A549 (cell line): ENCODE measurements around the gene NXT1. TPM values are rescaled to one million over a fixed set of nuclear protein-coding genes. Genes with fewer than 3 reads are reported as not detected.

Experiments
- ATAC-seq, 2 experiments: fragments of 200-7000 bp in 1 of 2; fragments of >200 bp in 1 of 2; cut with Nextera tagmentation in 1 of 2; cut with Tn5 transposase in 1 of 2; 3 replicates each; pipeline versions ENCODE4 v1.8.0 to v1.9.1; 2018 to 2020; ENCODE audit warnings: mild to moderate bottlenecking in 1 of 2, moderate library complexity in 1 of 2
- CTCF ChIA-PET: fragments of 300-600 bp; sonication (Branson Sonifier 250); formaldehyde crosslinking; extraction: SDS; loops from one replicate; lab custom pipeline; 2021; ENCODE audit warnings: antibody characterized with exemption, inconsistent platforms; lab: Yijun Ruan, JAX
- POLR2A ChIA-PET: fragments of 350-600 bp; formaldehyde crosslinking; extraction: SDS; loops from one replicate; lab custom pipeline; 2021; ENCODE audit warnings: antibody characterized with exemption, inconsistent platforms; lab: Yijun Ruan, JAX
- DNase-seq, 2 experiments: peaks; one replicate each; pipeline versions ENCODE4 v3.0.0 to v3.0.0-alpha.2; 2011 to 2016; ENCODE audit warnings: low read depth in 1 of 2, low spot score in 1 of 2
- FAIRE-seq: peaks from 2 replicates; lab custom pipeline; 2011; peaks lifted over from hg19 to GRCh38; lab: Jason Lieb, UNC
- H3K27ac ChIP-seq, 2 experiments: fragments of >200 bp; sonication (Bioruptor Twin); formaldehyde crosslinking; 3 replicates each; pipeline ENCODE4 v1.5.1; 2016 to 2017
- H3K4me1 ChIP-seq: fragments of >200 bp; sonication (Bioruptor Twin); formaldehyde crosslinking; 3 replicates; pipeline ENCODE4 v1.6.1; 2016
- H3K4me2 ChIP-seq: fragments of >200 bp; sonication (Bioruptor Twin); formaldehyde crosslinking; 3 replicates; pipeline ENCODE4 v1.6.1; 2016
- H3K4me3 ChIP-seq: fragments of >200 bp; sonication (Bioruptor Twin); formaldehyde crosslinking; 3 replicates; pipeline ENCODE4 v1.5.1; 2016
- H3K9me3 ChIP-seq: fragments of >200 bp; sonication (Bioruptor Twin); formaldehyde crosslinking; 3 replicates; pipeline ENCODE4 v1.6.1; 2016
- BCL3 ChIP-seq: fragments of >200 bp; sonication (Bioruptor Twin); formaldehyde crosslinking; IDR thresholded peaks from 3 replicates; pipeline ENCODE4 v1.6.1; 2016
- BHLHE40 ChIP-seq: IDR thresholded peaks from 2 replicates; pipeline ENCODE4 v1.6.1; 2012; ENCODE audit warnings: low read depth, low read length, inconsistent platforms
- CHD4 ChIP-seq: fragments of 200-600 bp; sonication (generic); IDR thresholded peaks from 2 replicates; pipeline ENCODE4 v1.6.1; 2016; ENCODE audit warnings: antibody characterized with exemption, mild to moderate bottlenecking, borderline replicate concordance
- CTCF ChIP-seq: fragments of >200 bp; sonication (Bioruptor Twin); formaldehyde crosslinking; IDR thresholded peaks from 3 replicates; pipeline ENCODE4 v1.5.1; 2016
- E2F6 ChIP-seq: IDR thresholded peaks from 2 replicates; pipeline ENCODE4 v1.6.1; 2012; ENCODE audit warnings: low read depth, borderline replicate concordance
- EHF ChIP-seq: fragments of 250-450 bp; sonication (Bioruptor Pico); IDR thresholded peaks from 2 replicates; pipeline ENCODE4 v1.5.0; 2020; ENCODE audit warnings: mild to moderate bottlenecking
- FOSL2 ChIP-seq, 2 experiments: fragments of 450-650 bp in 1 of 2; fragments of >200 bp in 1 of 2; sonication (Bioruptor Twin) in 1 of 2; formaldehyde crosslinking; IDR thresholded peaks; 2 replicates each; pipeline versions ENCODE4 v1.5.0 to v1.6.1; 2016 to 2020; ENCODE audit warnings: mild to moderate bottlenecking in 1 of 2, moderate library complexity in 1 of 2
- FOXS1 ChIP-seq: fragments of 250-450 bp; sonication (Bioruptor Pico); IDR thresholded peaks from 2 replicates; pipeline ENCODE4 v1.5.0; 2020; ENCODE audit warnings: mild to moderate bottlenecking, moderate library complexity
- HDAC2 ChIP-seq: fragments of 200-600 bp; sonication (generic); IDR thresholded peaks from 2 replicates; pipeline ENCODE4 v1.6.1; 2016
- HES2 ChIP-seq: fragments of >200 bp; sonication (Bioruptor Twin); formaldehyde crosslinking; IDR thresholded peaks from 2 replicates; pipeline ENCODE4 v1.6.1; 2016
- HMGXB4 ChIP-seq: fragments of 250-450 bp; sonication (Bioruptor Pico); IDR thresholded peaks from 2 replicates; pipeline ENCODE4 v1.5.0; 2021; ENCODE audit warnings: mild to moderate bottlenecking, moderate library complexity, borderline replicate concordance
- JUN ChIP-seq, 2 experiments: fragments of >200 bp; sonication (Bioruptor Twin); formaldehyde crosslinking; IDR thresholded peaks; 2 replicates in 1 of 2; 3 replicates in 1 of 2; pipeline ENCODE4 v1.6.1; 2016 to 2017
- MAFK ChIP-seq: fragments of 450-650 bp; IDR thresholded peaks from 2 replicates; pipeline ENCODE4 v1.6.1; 2014; ENCODE audit not compliant: partially characterized antibody
- MAZ ChIP-seq: fragments of 150-350 bp; IDR thresholded peaks from 2 replicates; pipeline ENCODE4 v1.6.1; 2014; ENCODE audit warnings: antibody characterized with exemption, low read depth, low read length, borderline replicate concordance
- MYC ChIP-seq: IDR thresholded peaks from 2 replicates; pipeline ENCODE4 v1.6.1; 2012; ENCODE audit warnings: mild to moderate bottlenecking, inconsistent platforms, low read length, improper control_type of control experiment, borderline replicate concordance
- NPAS2 ChIP-seq: fragments of 250-450 bp; sonication (Bioruptor Pico); IDR thresholded peaks from 2 replicates; pipeline ENCODE4 v1.8.0; 2022; ENCODE audit warnings: mild to moderate bottlenecking, moderate library complexity, borderline replicate concordance
- RAD21 ChIP-seq, 2 experiments: fragments of >200 bp in 1 of 2; sonication (Bioruptor Twin) in 1 of 2; formaldehyde crosslinking in 1 of 2; IDR thresholded peaks in 1 of 2; conservative IDR thresholded peaks in 1 of 2; 2 replicates in 1 of 2; 3 replicates in 1 of 2; pipeline ENCODE4 v1.6.1; 2012 to 2018; ENCODE audit warnings: inconsistent platforms in 1 of 2
- RARB ChIP-seq: fragments of 250-450 bp; sonication (Bioruptor Pico); IDR thresholded peaks from 2 replicates; pipeline ENCODE4 v1.8.0; 2021; ENCODE audit warnings: mild to moderate bottlenecking, moderate library complexity
- RNF2 ChIP-seq: fragments of 200-600 bp; sonication (generic); IDR thresholded peaks from 2 replicates; pipeline ENCODE4 v1.6.1; 2016; ENCODE audit warnings: low read depth, mild to moderate bottlenecking, antibody characterized with exemption, moderate library complexity, borderline replicate concordance
- TFCP2L1 ChIP-seq: fragments of 250-450 bp; sonication (Bioruptor Pico); IDR thresholded peaks from 2 replicates; pipeline ENCODE4 v1.5.0; 2021; ENCODE audit warnings: mild to moderate bottlenecking
- ZNF302 ChIP-seq: fragments of 250-450 bp; sonication (Bioruptor Pico); IDR thresholded peaks from 2 replicates; pipeline ENCODE4 v1.9.0; 2021; ENCODE audit warnings: inconsistent platforms, mild to moderate bottlenecking, moderate library complexity
- WGBS: methylation state at CpG from one replicate; pipeline ENCODE4 v1.1.6; 2017; ENCODE audit errors: missing lambda C conversion rate; 5-methylcytosine and 5-hydroxymethylcytosine counted together
- polyA plus RNA-seq, 4 experiments: library from polyadenylated mRNA; depleted of rRNA in 3 of 4; stranded (reverse); fragments of >200 nt; fragmentation: RNase III in 1 of 4; extraction: RNeasy Plus Mini Kit Qiagen cat#74134 plus additional on column Dnase treatment in 1 of 4; gene quantifications; 2 replicates in 3 of 4; 3 replicates in 1 of 4; pipeline ENCODE4 v1.2.3, GENCODE V29; 2011 to 2017

The NXT1 gene
- polyA plus RNA-seq, 2 of the 4 experiments (the other 2 are of a cell fraction), result 45.1 to 71.8 TPM

- Histone ChIP-seq H3K27ac (no peak overlapping the region), H3K9me3 (no peaks in the 10 kb centered on the region), H3K4me1 (peaks cover 44% of the 10 kb centered on the region), H3K4me3 (no peak overlapping the region), H3K4me2 (0 out of 3 replicates have a peak overlapping the region, but pooled peaks have one; percentile 6)
- DNase-seq (no peak), FAIRE-seq (no peak), ATAC-seq (no peak)
- TF ChIP-seq HDAC2, result no peak
- no peak for TF ChIP-seq RARB (CRISPR knock-in tag)
- no peak for TF ChIP-seq BHLHE40
- TF ChIP-seq HES2, result no peak
- no peak for TF ChIP-seq E2F6
- TF ChIP-seq NPAS2 (CRISPR knock-in tag), result no peak
- TF ChIP-seq CHD4, result no peak
- no peak for TF ChIP-seq HMGXB4 (CRISPR knock-in tag)
- TF ChIP-seq FOXS1 (CRISPR knock-in tag), result no peak
- no peak for TF ChIP-seq CTCF
- TF ChIP-seq FOSL2 (IDR thresholded peaks at IDR 0.05), result no peak
- no peak for TF ChIP-seq FOSL2 (CRISPR knock-in tag; IDR thresholded peaks at IDR 0.05)
- no peak for TF ChIP-seq EHF
- CTCF ChIA-PET, result interaction anchor here (0.9 to 1.6 kb wide), 4 partner anchors 13 to 241 kb away, joined by 3 read pairs; no protein-coding TSS in a partner anchor
- 97% methylated on average over 65 of the region's 65 CpGs for WGBS
- POLR2A ChIA-PET, result no interaction called here
Observed at GRCh38 chr20:23365390-23366165, 15.0 kb downstream of the NXT1 start.

GRCh38 chr20:23366384-23366783 is 15.8 kb downstream of the NXT1 start:
- H3K4me1 ChIP-seq, result peaks cover 40% of the 10 kb centered on the region
- TF ChIP-seq MAFK, result peak; percentile 72
- TF ChIP-seq MYC, result no peak
- TF ChIP-seq NPAS2 (CRISPR knock-in tag), result no peak
- no peak for TF ChIP-seq TFCP2L1
- H3K4me2 ChIP-seq, result peak overlapping the region; percentile 6; the same call in 1 of the 3 replicates
- DNase-seq, result no peak
- ATAC-seq, result no peak
- H3K27ac ChIP-seq, result no peak overlapping the region
- no peaks in the 10 kb centered on the region for H3K9me3 ChIP-seq
- CTCF ChIA-PET, result interaction anchor here (1.2 kb wide), 1 partner anchor 13 kb away, joined by 3 read pairs; no protein-coding TSS in a partner anchor
- POLR2A ChIA-PET, result no interaction called here
- WGBS, result 70% methylated on average over 1 of the region's 1 CpG
- no peak overlapping the region for H3K4me3 ChIP-seq
- FAIRE-seq, result no peak

- DNase-seq (no peak), FAIRE-seq (no peak), ATAC-seq (no peak)
- Histone ChIP-seq H3K4me3 (no peak overlapping the region), H3K4me1 (peaks cover 40% of the 10 kb centered on the region), H3K9me3 (no peaks in the 10 kb centered on the region), H3K4me2 (peak overlapping the region; percentile 3; the same call in 1 of the 3 replicates), H3K27ac (no peak overlapping the region)
- CTCF ChIA-PET, result interaction anchor here (0.9 to 1.2 kb wide), 2 partner anchors 9 to 28 kb away, joined by 3 to 4 read pairs; no protein-coding TSS in a partner anchor
- POLR2A ChIA-PET, result interaction anchor here (1.3 kb wide), 1 partner anchor 17 kb away, joined by 4 read pairs; the partner anchor contains the start of gene NXT1
- TF ChIP-seq HDAC2, result no peak
- TF ChIP-seq RNF2, result no peak
- TF ChIP-seq MAZ, result no peak
- TF ChIP-seq RAD21 (conservative IDR thresholded peaks at IDR 0.05 in 1 of 2, IDR thresholded peaks at IDR 0.05 in 1 of 2), result no peak
- TF ChIP-seq HMGXB4 (CRISPR knock-in tag), result no peak
- TF ChIP-seq BHLHE40, result no peak
- TF ChIP-seq BCL3, result no peak
- no peak for TF ChIP-seq E2F6
- TF ChIP-seq TFCP2L1, result no peak
- no peak for TF ChIP-seq ZNF302 (CRISPR knock-in tag)
- TF ChIP-seq JUN (IDR thresholded peaks at IDR 0.05), result no peak
- TF ChIP-seq FOXS1 (CRISPR knock-in tag), result no peak
Observed at GRCh38 chr20:23367770-23368169, 17.2 kb downstream of the NXT1 start.
